Activated CD4-positive, alpha-beta T cell treated with anti-CD3 and anti-CD28 coated beads, Interleukin-2, amount 50 U/mL, for 4 hours (primary cell): ENCODE results near the gene ING5.

Experiments
- DNase-seq, 2 experiments: peaks; one replicate each; pipeline ENCODE4 v3.0.0-alpha.2; 2020

Gene ING5

GRCh38 chr2:241673189-241673663 lies 28.6 kb upstream of the ING5 start:
- DNase-seq: no peak

- no peak for DNase-seq
These were observed 27.8 kb upstream of the ING5 start for GRCh38 chr2:241673797-241674725.

GRCh38 chr2:241675885-241676284 lies 26.0 kb upstream of the ING5 start:
- no peak for DNase-seq

- no peak for DNase-seq
These were observed 25.2 kb upstream of the ING5 start for GRCh38 chr2:241676665-241677064.

GRCh38 chr2:241677392-241677791 lies 24.4 kb upstream of the ING5 start:
- DNase-seq: no peak

DNA sequence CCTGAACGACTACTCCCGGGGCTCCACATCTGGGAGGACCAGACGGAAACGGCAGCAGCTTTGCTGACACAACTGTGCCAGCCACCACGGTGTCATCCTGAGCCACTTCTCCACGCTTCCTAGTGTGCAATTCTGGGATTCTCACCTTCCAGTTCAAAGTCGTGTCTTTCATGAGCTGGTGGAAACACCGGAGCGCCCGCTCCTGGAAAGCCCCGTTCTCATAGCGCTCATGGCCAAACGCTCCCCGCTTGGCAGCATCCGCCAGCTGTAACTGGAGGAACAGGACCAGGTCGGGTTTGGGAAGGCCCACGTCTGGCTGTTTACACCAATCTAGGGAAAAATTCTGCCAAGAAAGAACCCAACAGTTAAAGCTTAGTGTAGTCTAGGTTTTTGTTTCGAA lies 23.5 kb upstream of the ING5 start:
- DNase-seq: no peak

- no peak for DNase-seq
These were observed 22.9 kb upstream of the ING5 start for GRCh38 chr2:241678784-241679540.

DNA sequence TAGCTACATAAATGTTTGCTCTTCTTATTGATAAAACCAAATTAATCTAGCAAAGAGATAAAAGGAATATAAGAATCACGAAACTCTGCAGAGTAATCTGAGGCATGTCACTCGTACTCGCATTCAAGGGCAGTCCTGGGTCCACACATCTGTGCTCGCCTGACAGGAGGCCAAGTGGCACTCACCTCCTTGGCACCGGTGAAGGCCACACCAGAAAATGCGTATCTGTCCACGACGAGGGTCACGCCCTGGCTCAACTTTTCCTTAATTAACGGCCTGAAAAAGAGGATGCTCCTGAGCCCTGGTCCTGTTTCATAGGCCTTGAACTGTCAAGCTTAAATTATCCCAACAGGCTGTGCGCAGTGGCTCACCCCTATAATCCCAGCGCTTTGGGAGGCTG lies 21.8 kb upstream of the ING5 start:
- no peak for DNase-seq

- no peak for DNase-seq
These were observed 20.8 kb upstream of the ING5 start for GRCh38 chr2:241680827-241681599.

GRCh38 chr2:241686324-241686649 lies 15.6 kb upstream of the ING5 start:
- no peak for DNase-seq

- peak; percentile 90 to 91 for DNase-seq
These were observed 15.0 kb upstream of the ING5 start, which contains the start of gene DTYMK for GRCh38 chr2:241686650-241687425. Gene DTYMK (minus strand): TSS chr2:241686815. CDS start chr2:241686783, 32 bp downstream.

- no peak for DNase-seq
These were observed 12.5 kb upstream of the ING5 start for GRCh38 chr2:241689306-241689705.

- no peak for DNase-seq
These were observed 11.6 kb upstream of the ING5 start for GRCh38 chr2:241690202-241690717.

DNA sequence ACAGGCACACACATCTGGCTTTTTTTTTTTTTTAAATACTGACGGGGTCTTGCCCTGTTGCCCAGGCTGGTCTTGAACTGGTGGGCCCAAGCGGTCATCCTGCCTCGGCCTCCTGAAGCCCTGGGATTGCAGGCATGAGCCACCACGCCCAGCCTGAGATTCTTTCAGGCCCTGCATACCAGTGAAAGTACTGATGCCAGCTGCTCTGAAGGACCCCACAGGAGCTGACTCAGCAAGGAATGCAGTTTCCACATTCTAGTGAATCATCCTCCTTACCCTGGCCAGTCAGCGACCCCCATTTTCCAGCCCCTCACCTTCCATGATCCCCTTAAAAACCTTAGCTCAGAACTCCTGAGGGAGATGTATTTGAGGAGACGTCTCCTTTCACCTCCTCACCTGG lies 9.4 kb upstream of the ING5 start:
- DNase-seq: no peak

DNA sequence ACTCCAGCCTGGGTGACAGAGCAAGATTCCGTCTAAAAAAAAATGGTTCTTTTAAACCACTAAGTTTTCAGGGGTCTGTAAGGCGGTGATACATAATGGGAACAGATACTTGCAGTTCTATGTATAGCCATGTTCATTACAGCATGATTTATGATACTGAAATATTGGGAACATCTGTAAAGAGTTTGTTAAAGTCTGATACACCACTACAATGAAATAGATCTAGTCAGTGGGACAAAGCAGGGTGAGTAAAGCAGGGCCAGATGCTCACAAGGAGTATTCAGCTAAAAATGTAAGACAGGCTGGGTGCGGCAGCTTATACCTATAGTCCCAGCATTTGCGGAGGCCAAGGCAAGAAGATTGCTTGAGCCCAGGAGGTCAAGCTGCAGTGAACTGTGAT lies 6.2 kb upstream of the ING5 start:
- no peak for DNase-seq

- DNase-seq: no peak
These were observed 765 bp upstream of the ING5 start for GRCh38 chr2:241701149-241701398.

DNA sequence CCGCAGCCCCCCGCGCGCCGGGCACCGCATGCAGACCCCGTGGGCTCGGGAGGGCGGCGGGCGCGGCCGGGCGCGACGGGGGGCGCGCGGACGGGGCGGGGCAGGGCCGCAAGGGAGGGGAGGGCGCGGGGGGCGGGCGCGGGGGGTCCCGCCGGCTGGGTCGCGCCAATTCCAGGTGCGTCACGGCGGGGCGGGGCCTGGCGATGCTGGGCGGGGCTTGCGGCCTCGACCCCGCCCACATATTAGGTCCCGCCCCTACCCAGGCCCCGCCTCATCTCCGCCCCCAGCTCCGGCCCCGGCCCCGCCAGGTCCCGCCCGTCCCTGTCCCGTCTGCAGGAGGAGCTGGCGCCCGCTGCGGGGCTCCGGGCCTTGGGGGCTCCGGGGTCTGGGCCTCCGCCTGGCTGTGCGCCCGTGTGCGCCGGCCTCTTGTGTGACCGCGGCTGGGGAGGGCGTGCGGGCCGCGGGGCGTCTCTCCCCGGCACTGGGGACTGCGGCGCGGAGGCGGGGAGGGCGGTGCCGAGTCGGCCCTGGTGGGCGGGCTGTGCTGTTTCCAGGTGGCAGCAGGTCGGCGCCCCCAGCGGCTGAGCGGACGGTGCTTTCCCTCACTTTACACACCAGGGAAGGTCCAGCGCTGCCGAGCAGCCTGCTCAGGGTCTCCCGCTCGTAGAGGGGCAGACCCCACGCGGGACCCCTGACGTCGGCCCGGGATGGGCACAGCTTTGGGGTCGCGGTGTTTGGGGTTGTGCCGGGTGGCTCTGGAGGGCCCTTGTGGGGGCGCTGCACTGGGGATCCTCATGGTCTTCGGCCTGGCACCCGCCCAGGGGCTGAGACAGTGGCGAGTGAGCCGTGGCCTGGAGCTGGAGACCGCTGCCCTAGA lies 554 bp downstream of the ING5 start:
- DNase-seq: peak; percentile 90 to 93

- DNase-seq: no peak
These were observed 1.3 kb downstream of the ING5 start for GRCh38 chr2:241703032-241703604.

DNA sequence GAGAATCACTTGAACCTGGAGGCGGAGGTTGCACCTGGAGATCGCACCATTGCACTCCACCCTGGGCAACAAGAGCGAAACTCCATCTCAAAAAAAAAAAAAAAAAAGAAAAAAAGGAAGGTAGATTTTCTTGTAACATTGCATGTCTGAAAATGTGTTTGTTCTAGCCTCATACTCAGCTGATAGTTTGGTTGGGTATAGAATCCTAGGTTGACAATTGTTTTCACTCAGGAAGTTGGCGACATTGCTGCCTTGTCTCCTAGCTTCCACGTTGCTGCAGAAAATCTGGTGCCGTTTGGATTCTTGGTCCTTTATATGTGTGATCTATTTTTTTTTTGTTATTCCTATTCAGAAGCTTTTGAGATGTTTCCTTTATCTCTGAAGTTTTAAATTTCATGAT lies 4.7 kb downstream of the ING5 start:
- no peak for DNase-seq

GRCh38 chr2:241708879-241709278 lies 7.0 kb downstream of the ING5 start:
- DNase-seq: no peak

- DNase-seq: no peak
These were observed 17.3 kb downstream of the ING5 start for GRCh38 chr2:241719093-241719492.
